ENCODE measurements around the gene KIAA2012. TPM values are rescaled to one million over a fixed set of nuclear protein-coding genes. Genes with fewer than 3 reads are reported as not detected.

The KIAA2012 gene
- polyA plus RNA-seq, 1 donor (not counting 4 experiments of a cell fraction or from before 2014, with no cell fraction given), result not detected

GRCh38 chr2:202060218-202060617, 12.8 kb upstream of the KIAA2012 start:
- no peaks in the 10 kb centered on the region for H3K9me3 ChIP-seq (ENCODE audit: control insufficient read depth, low read depth, low read length)
- FAIRE-seq (no peak), DNase-seq (ENCODE audit: low read depth, low spot score) (no peak)
- H3K27ac ChIP-seq (ENCODE audit: control insufficient read depth, insufficient read depth, low read length), result no peak overlapping the region
- H3K4me3 ChIP-seq (ENCODE audit: control insufficient read depth in 2 of 3, extremely low read depth in 1 of 3, insufficient read depth in 2 of 3, low read depth in 1 of 3, low read length in 3 of 3), result no peak overlapping the region
- no peak overlapping the region for H2AFZ ChIP-seq (ENCODE audit: control insufficient read depth, low read length)
- dilution Hi-C loops (cut with MboI; ENCODE audit: extremely low pct_ligation_motif_present, low sequenced_read_pairs), result no loop called here
- H3K4me1 ChIP-seq (ENCODE audit: control insufficient read depth, extremely low read depth, insufficient read depth, low read length), result no peaks in the 10 kb centered on the region
- no peaks in the 10 kb centered on the region for H3K36me3 ChIP-seq (ENCODE audit: control insufficient read depth in 2 of 2, extremely low read depth in 1 of 2, insufficient read depth in 2 of 2, low read length in 2 of 2)
- TF ChIP-seq, protein P1, sequence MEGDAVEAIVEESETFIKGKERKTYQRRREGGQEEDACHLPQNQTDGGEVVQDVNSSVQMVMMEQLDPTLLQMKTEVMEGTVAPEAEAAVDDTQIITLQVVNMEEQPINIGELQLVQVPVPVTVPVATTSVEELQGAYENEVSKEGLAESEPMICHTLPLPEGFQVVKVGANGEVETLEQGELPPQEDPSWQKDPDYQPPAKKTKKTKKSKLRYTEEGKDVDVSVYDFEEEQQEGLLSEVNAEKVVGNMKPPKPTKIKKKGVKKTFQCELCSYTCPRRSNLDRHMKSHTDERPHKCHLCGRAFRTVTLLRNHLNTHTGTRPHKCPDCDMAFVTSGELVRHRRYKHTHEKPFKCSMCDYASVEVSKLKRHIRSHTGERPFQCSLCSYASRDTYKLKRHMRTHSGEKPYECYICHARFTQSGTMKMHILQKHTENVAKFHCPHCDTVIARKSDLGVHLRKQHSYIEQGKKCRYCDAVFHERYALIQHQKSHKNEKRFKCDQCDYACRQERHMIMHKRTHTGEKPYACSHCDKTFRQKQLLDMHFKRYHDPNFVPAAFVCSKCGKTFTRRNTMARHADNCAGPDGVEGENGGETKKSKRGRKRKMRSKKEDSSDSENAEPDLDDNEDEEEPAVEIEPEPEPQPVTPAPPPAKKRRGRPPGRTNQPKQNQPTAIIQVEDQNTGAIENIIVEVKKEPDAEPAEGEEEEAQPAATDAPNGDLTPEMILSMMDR (optimal IDR thresholded peaks at IDR 0.05 in 1 of 3, IDR thresholded peaks at IDR 0.05 in 1 of 3, conservative IDR thresholded peaks at IDR 0.05 in 1 of 3; ENCODE audit: extremely low read depth in 1 of 3, insufficient read depth in 2 of 3, low read length in 3 of 3), result peak in 2 of 3 experiments; percentile 17 to 22
- TF ChIP-seq EZH2 (IDR thresholded peaks at IDR 0.05; ENCODE audit: low read length), result no peak
- peaks cover under 1% of the 10 kb centered on the region for H3K27me3 ChIP-seq (ENCODE audit: control insufficient read depth, extremely low read depth, insufficient read depth, low read length)
- H4K20me1 ChIP-seq (ENCODE audit: control insufficient read depth, extremely low read depth, insufficient read depth, low read length), result no peaks in the 10 kb centered on the region
- H3K9me1 ChIP-seq (ENCODE audit: control insufficient read depth, extremely low read depth, insufficient read depth, low read length), result no peaks in the 10 kb centered on the region
- H3K4me2 ChIP-seq (ENCODE audit: control insufficient read depth, extremely low read depth, insufficient read depth, low read depth, low read length), result no peak overlapping the region
- no peak overlapping the region for H3K9ac ChIP-seq (ENCODE audit: control insufficient read depth, extremely low read depth, insufficient read depth, low read length)
- H3K79me2 ChIP-seq (ENCODE audit: control insufficient read depth, insufficient read depth, low read length), result no peaks in the 10 kb centered on the region

DNA sequence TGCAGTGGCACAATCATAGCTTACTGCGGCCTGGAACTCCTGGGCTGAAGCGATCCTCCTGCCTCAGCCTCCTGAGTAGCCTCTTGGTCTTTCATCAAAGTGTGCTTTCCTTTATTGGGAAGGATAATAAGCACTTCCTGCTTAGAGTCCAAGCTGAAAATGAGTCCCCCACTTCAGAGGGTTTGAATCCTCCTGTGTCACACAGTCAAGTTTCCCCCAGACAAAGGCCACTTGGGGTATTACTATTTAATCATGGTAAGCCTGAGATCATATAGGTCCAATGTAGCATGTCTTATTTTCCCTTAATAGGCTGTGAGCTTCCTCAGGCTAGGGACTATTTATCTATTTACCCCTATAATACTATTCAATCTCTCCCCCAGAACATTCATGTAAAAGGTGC, 11.4 kb upstream of the KIAA2012 start:
- FAIRE-seq (no peak), DNase-seq (ENCODE audit: low read depth, low spot score) (no peak)
- TF ChIP-seq, protein P1 (optimal IDR thresholded peaks at IDR 0.05 in 1 of 3, IDR thresholded peaks at IDR 0.05 in 1 of 3, conservative IDR thresholded peaks at IDR 0.05 in 1 of 3; ENCODE audit: extremely low read depth in 1 of 3, insufficient read depth in 2 of 3, low read length in 3 of 3), result no peak
- TF ChIP-seq EZH2 (IDR thresholded peaks at IDR 0.05; ENCODE audit: low read length), result no peak
- H2AFZ ChIP-seq (ENCODE audit: control insufficient read depth, low read length), result no peak overlapping the region
- H3K4me2 ChIP-seq (ENCODE audit: control insufficient read depth, extremely low read depth, insufficient read depth, low read depth, low read length), result no peak overlapping the region
- no peak overlapping the region for H3K9ac ChIP-seq (ENCODE audit: control insufficient read depth, extremely low read depth, insufficient read depth, low read length)
- H3K4me3 ChIP-seq (ENCODE audit: control insufficient read depth in 2 of 3, extremely low read depth in 1 of 3, insufficient read depth in 2 of 3, low read depth in 1 of 3, low read length in 3 of 3), result no peak overlapping the region
- no peaks in the 10 kb centered on the region for H3K36me3 ChIP-seq (ENCODE audit: control insufficient read depth in 2 of 2, extremely low read depth in 1 of 2, insufficient read depth in 2 of 2, low read length in 2 of 2)
- dilution Hi-C loops (cut with MboI; ENCODE audit: extremely low pct_ligation_motif_present, low sequenced_read_pairs), result no loop called here
- H3K27ac ChIP-seq (ENCODE audit: control insufficient read depth, insufficient read depth, low read length), result no peak overlapping the region
- H3K9me3 ChIP-seq (ENCODE audit: control insufficient read depth, low read depth, low read length), result no peaks in the 10 kb centered on the region
- no peaks in the 10 kb centered on the region for H3K9me1 ChIP-seq (ENCODE audit: control insufficient read depth, extremely low read depth, insufficient read depth, low read length)
- H3K27me3 ChIP-seq (ENCODE audit: control insufficient read depth, extremely low read depth, insufficient read depth, low read length), result peaks cover 4% of the 10 kb centered on the region
- H4K20me1 ChIP-seq (ENCODE audit: control insufficient read depth, extremely low read depth, insufficient read depth, low read length), result no peaks in the 10 kb centered on the region
- no peaks in the 10 kb centered on the region for H3K4me1 ChIP-seq (ENCODE audit: control insufficient read depth, extremely low read depth, insufficient read depth, low read length)
- no peaks in the 10 kb centered on the region for H3K79me2 ChIP-seq (ENCODE audit: control insufficient read depth, insufficient read depth, low read length)
